Right lobe of liver (tissue), 6 donors: Measurements from ENCODE around the gene GDF9. TPM values are rescaled to one million over a fixed set of nuclear protein-coding genes. Genes with fewer than 3 reads are reported as not detected.
A peak's percentile ranks its signal among the peaks of the same experiment; 100 is the strongest.

Source experiments
- ATAC-seq, 4 donors: fragments of 200-7000 bp; cut with Tn5 transposase; one replicate each; pipeline ENCODE4 v1.9.1; 2020; ENCODE audit warnings: mild to moderate bottlenecking in 4 of 4, moderate library complexity in 4 of 4
- DNase-seq, 3 donors: peaks; one replicate each; pipeline ENCODE4 v3.0.0-alpha.2; 2020
- H3K27ac ChIP-seq, 3 donors: fragments of 200-600 bp; one replicate each; pipeline ENCODE4 v1.8.0; 2022
- H3K27me3 ChIP-seq, 2 donors: fragments of 200-600 bp; one replicate each; pipeline ENCODE4 v1.8.0; 2022
- H3K36me3 ChIP-seq, 4 donors: fragments of 200-600 bp; sonication (generic) in 1 of 4; one replicate each; pipeline versions ENCODE4 v1.5.1 to v1.8.0; 2017 to 2022; ENCODE audit warnings: control low read depth in 1 of 4
- H3K4me1 ChIP-seq, 4 donors: fragments of 200-600 bp; sonication (generic) in 1 of 4; one replicate each; pipeline versions ENCODE4 v1.5.1 to v1.8.0; 2017 to 2022; ENCODE audit warnings: control low read depth in 1 of 4
- H3K4me3 ChIP-seq, 3 donors: fragments of 200-600 bp; one replicate each; pipeline ENCODE4 v1.8.0; 2022
- H3K9me3 ChIP-seq, 4 donors: fragments of 200-600 bp; sonication (generic) in 1 of 4; one replicate each; pipeline versions ENCODE4 v1.5.1 to v1.8.0; 2017 to 2022; ENCODE audit warnings: control low read depth in 1 of 4
- CTCF ChIP-seq, 4 donors: fragments of 200-600 bp in 3 of 4; fragments of 450-650 bp in 1 of 4; IDR thresholded peaks; one replicate each; pipeline versions ENCODE4 v1.5.1 to v1.8.0; 2016 to 2022; ENCODE audit warnings: antibody characterized with exemption in 4 of 4, mild to moderate bottlenecking in 2 of 4
- POLR2A ChIP-seq: fragments of 450-650 bp; IDR thresholded peaks from one replicate; pipeline ENCODE4 v1.6.1; 2017; ENCODE audit warnings: antibody characterized with exemption, mild to moderate bottlenecking
- WGBS: methylation state at CpG from one replicate; pipeline ENCODE4 v1.1.6; 2018; ENCODE audit warnings: low coverage, low lambda C conversion rate; ENCODE audit not compliant: insufficient coverage; ENCODE audit errors: missing lambda C conversion rate; 5-methylcytosine and 5-hydroxymethylcytosine counted together
- intact Hi-C, 2 donors: fragments of 100-400 bp; cut with DNase I; formaldehyde crosslinking; loops; one replicate each; pipeline versions ENCODE4 v1.11.2 to v1.14.1; 2022
- long read RNA-seq: library from polyadenylated mRNA; unstranded; transcript quantifications from one replicate; pipeline ENCODE4 v2.0.0, GENCODE V29; 2019
- total RNA-seq, 6 experiments: library from RNA; depleted of rRNA in 2 of 6; stranded (reverse); fragments of >200 nt in 2 of 6; fragmentation: NEBNext Ultra II Directional in 3 of 6; extraction: Animal tissue kit (Norgen Biotek cat#: 25700) in 3 of 6; gene quantifications; one replicate each; pipeline versions ENCODE4 v1.1.0 to v1.2.4, GENCODE V29; 2016 to 2023
- donor health status: DM: no; HTN: yes; CAD: no.
- donor health status: DM: no; HTN: no; CAD: no.
- donor health status: DM: no; HTN: no; CAD: no.
- donor health status: DM: no; HTN: yes; CAD: no.
- donor health status: DM: no; HTN: yes; CAD: no.

The GDF9 gene, protein sequence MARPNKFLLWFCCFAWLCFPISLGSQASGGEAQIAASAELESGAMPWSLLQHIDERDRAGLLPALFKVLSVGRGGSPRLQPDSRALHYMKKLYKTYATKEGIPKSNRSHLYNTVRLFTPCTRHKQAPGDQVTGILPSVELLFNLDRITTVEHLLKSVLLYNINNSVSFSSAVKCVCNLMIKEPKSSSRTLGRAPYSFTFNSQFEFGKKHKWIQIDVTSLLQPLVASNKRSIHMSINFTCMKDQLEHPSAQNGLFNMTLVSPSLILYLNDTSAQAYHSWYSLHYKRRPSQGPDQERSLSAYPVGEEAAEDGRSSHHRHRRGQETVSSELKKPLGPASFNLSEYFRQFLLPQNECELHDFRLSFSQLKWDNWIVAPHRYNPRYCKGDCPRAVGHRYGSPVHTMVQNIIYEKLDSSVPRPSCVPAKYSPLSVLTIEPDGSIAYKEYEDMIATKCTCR
- under 1 TPM; 0.20 to 0.71 (median 0.48) TPM for total RNA-seq
- long read RNA-seq, result 0 reads

DNA sequence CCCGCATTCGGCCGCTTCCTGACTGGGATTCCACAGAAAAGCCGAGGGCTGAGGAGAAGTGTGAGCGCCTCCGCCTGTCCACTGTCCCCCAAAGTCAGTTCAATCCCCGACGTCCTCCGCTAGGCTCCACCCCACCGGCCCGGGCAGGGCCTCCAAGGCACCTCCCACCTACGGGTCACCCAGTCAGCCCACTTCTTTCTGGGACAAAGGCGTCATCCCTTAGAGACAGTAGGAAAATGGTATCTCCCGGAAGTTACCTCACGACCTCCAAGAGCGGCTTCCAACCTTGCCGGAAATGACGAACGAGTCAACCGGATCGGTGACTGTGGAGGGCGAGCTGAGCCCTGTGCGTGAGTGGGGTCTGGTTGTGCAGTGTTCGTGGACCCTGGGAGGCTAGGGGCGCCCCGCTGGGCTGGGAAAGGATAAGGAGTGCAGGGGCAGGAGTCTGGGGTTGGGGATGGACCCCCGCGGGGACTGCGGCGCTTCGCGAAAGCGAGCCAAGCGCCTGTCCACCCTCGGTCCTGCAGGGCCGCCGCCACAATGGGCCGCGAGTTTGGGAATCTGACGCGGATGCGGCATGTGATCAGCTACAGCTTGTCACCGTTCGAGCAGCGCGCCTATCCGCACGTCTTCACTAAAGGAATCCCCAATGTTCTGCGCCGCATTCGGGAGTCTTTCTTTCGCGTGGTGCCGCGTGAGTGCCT lies at the start of gene GDF9, which contains the start of gene UQCRQ:
Gene GDF9 (minus strand): TSS at position 128 of the 704 bp plus-strand sequence. CDS start 1,936 bp downstream, outside the sequence.
Gene UQCRQ (plus strand): TSS at position 301 of the 704 bp plus-strand sequence. CDS start 240 bp downstream, at position 541.
- peak; percentile 20 to 46 (median 34) for TF ChIP-seq CTCF (IDR thresholded peaks at IDR 0.05)
- peak; percentile 99 for TF ChIP-seq POLR2A
- Histone ChIP-seq H3K27ac (peak within 1 kb of the TSS; percentile 97 to 99 (median 99)), H3K27me3 (no peaks in the 10 kb centered on the region), H3K36me3 (peaks cover 0 to 20% (median 10%) of the 10 kb centered on the region in 4 donors), H3K9me3 (no peaks in the 10 kb centered on the region), H3K4me3 (peak within 1 kb of the TSS; percentile 60 to 87 (median 76)), H3K4me1 (peaks cover 2 to 43% (median 17%) of the 10 kb centered on the region in 4 donors)
- DNase-seq, result peak; percentile 96 to 99 (median 98)
- intact Hi-C loops, result loop anchor here in 1 of 2 donors (5.0 kb wide), 1 partner anchor 39 kb away; no protein-coding TSS in a partner anchor
- ATAC-seq, result peak; percentile 95 to 100 (median 97)
- WGBS, result 0% methylated on average over 14 of the region's 55 CpGs

GRCh38 chr5:132915681-132916080 lies 49.4 kb upstream of the GDF9 start:
- DNase-seq (no peak), ATAC-seq (peak in 2 of 4 donors; percentile 24 to 34)
- peaks cover 0 to 21% (median 13%) of the 10 kb centered on the region in 4 donors for H3K36me3 ChIP-seq
- H3K4me1 ChIP-seq, result no peaks in the 10 kb centered on the region
- no peak overlapping the region for H3K4me3 ChIP-seq
- no peaks in the 10 kb centered on the region for H3K9me3 ChIP-seq
- TF ChIP-seq CTCF (IDR thresholded peaks at IDR 0.05), result no peak
- TF ChIP-seq POLR2A, result no peak
- intact Hi-C loops, result no loop called here
- no peaks in the 10 kb centered on the region for H3K27me3 ChIP-seq
- 75% methylated on average over 5 of the region's 5 CpGs for WGBS
- H3K27ac ChIP-seq, result no peak overlapping the region

GRCh38 chr5:132909702-132910101 lies 43.4 kb upstream of the GDF9 start:
- no peaks in the 10 kb centered on the region for H3K9me3 ChIP-seq
- no peak for DNase-seq
- peaks cover 0 to 29% (median 7%) of the 10 kb centered on the region in 4 donors for H3K4me1 ChIP-seq
- ATAC-seq, result no peak
- H3K27me3 ChIP-seq, result no peaks in the 10 kb centered on the region
- TF ChIP-seq POLR2A (no peak), CTCF (IDR thresholded peaks at IDR 0.05) (no peak)
- intact Hi-C loops, result no loop called here
- no peak overlapping the region for H3K4me3 ChIP-seq
- WGBS, result 87% methylated on average over 1 of the region's 1 CpG
- no peak overlapping the region for H3K27ac ChIP-seq
- H3K36me3 ChIP-seq, result peaks cover 0 to 21% (median 9%) of the 10 kb centered on the region in 4 donors

GRCh38 chr5:132907161-132907560 lies 40.9 kb upstream of the GDF9 start:
- DNase-seq (no peak), ATAC-seq (peak in 2 of 4 donors; percentile 24 to 37)
- 76% methylated on average over 2 of the region's 2 CpGs for WGBS
- Histone ChIP-seq H3K4me1 (peaks cover 0 to 29% (median 7%) of the 10 kb centered on the region in 4 donors), H3K4me3 (no peak overlapping the region), H3K36me3 (peaks cover 0 to 7% (median 1%) of the 10 kb centered on the region in 4 donors), H3K9me3 (no peaks in the 10 kb centered on the region), H3K27ac (peak overlapping the region in 1 of 3 donors; percentile 1), H3K27me3 (no peaks in the 10 kb centered on the region)
- TF ChIP-seq CTCF (IDR thresholded peaks at IDR 0.05), result no peak
- no peak for TF ChIP-seq POLR2A
- intact Hi-C loops, result no loop called here
